ENCODE measurements around the gene COL17A1.

GRCh38 chr10:104056619-104057273, 28.9 kb downstream of the COL17A1 start:
- TF ChIP-seq CTCF (IDR thresholded peaks at IDR 0.05) (no peak), EP300 (IDR thresholded peaks at IDR 0.05; ENCODE audit: low read depth) (no peak)

Measured in transverse colon (tissue), 3 donors.